Effector memory CD8-positive, alpha-beta T cell (primary cell): Measurements from ENCODE around the gene S100A7A.

Experiments used
- ATAC-seq: fragments of 150-1000 bp; cut with Tn5 transposase; replicated peaks from 2 replicates; pipeline ENCODE4 v1.10.0; 2021; ENCODE audit warnings: mild to moderate bottlenecking, moderate library complexity
- DNase-seq, 3 experiments: peaks; one replicate each; pipeline ENCODE4 v3.0.0; 2021
- H3K27ac Mint-ChIP-seq, 2 donors: one replicate each; pipeline ENCODE4 v1.8.0; 2022; ENCODE audit warnings: mild to moderate bottlenecking in 2 of 2, mixed read lengths in 2 of 2, moderate library complexity in 2 of 2
- H3K27me3 Mint-ChIP-seq, 2 donors: one replicate each; pipeline ENCODE4 v1.8.0; 2022; ENCODE audit warnings: mixed read lengths in 2 of 2
- H3K36me3 Mint-ChIP-seq: one replicate; pipeline ENCODE4 v1.8.0; 2022; ENCODE audit warnings: mild to moderate bottlenecking, moderate library complexity, mixed read lengths; ENCODE audit not compliant: insufficient read depth
- H3K4me1 Mint-ChIP-seq, 2 donors: one replicate each; pipeline ENCODE4 v1.8.0; 2022; ENCODE audit warnings: low read depth in 2 of 2, mixed read lengths in 2 of 2
- H3K4me3 Mint-ChIP-seq, 2 donors: one replicate each; pipeline ENCODE4 v1.8.0; 2022; ENCODE audit warnings: mild to moderate bottlenecking in 2 of 2, mixed read lengths in 2 of 2, moderate library complexity in 2 of 2
- H3K9me3 Mint-ChIP-seq, 2 donors: one replicate each; pipeline ENCODE4 v1.8.0; 2022; ENCODE audit warnings: mixed read lengths in 2 of 2

S100A7A gene

GRCh38 chr1:153389401-153389800 lies 26.9 kb upstream of the S100A7A start:
- Mint-ChIP-seq H3K4me1 (no peaks in the 10 kb centered on the region), H3K27me3 (peaks cover 54 to 60% of the 10 kb centered on the region in 2 donors), H3K9me3 (no peaks in the 10 kb centered on the region), H3K36me3 (no peaks in the 10 kb centered on the region), H3K27ac (no peak overlapping the region), H3K4me3 (no peak overlapping the region)
- DNase-seq (no peak), ATAC-seq (no peak)

- Mint-ChIP-seq H3K4me3 (no peak overlapping the region), H3K27ac (no peak overlapping the region), H3K36me3 (no peaks in the 10 kb centered on the region), H3K4me1 (no peaks in the 10 kb centered on the region), H3K9me3 (no peaks in the 10 kb centered on the region), H3K27me3 (peaks cover 56 to 68% of the 10 kb centered on the region in 2 donors)
- no peak for ATAC-seq
- no peak for DNase-seq
Measured at GRCh38 chr1:153389973-153390879, 26.1 kb upstream of the S100A7A start.

- ATAC-seq (no peak), DNase-seq (no peak)
- Mint-ChIP-seq H3K9me3 (no peaks in the 10 kb centered on the region), H3K4me3 (no peak within 1 kb of the TSS), H3K36me3 (no peaks in the 10 kb centered on the region), H3K27ac (no peak within 1 kb of the TSS), H3K4me1 (no peaks in the 10 kb centered on the region), H3K27me3 (peaks cover 65 to 77% of the 10 kb centered on the region in 2 donors)
Measured at GRCh38 chr1:153390938-153391710, 25.2 kb upstream of the S100A7A start, which contains the start of gene S100A8. TSS of gene S100A8 (minus strand) at chr1:153391073. CDS start at chr1:153390535, 538 bp downstream.

- peaks cover 62 to 83% of the 10 kb centered on the region in 2 donors for H3K27me3 Mint-ChIP-seq
- H3K36me3 Mint-ChIP-seq, result no peaks in the 10 kb centered on the region
- no peak overlapping the region for H3K4me3 Mint-ChIP-seq
- DNase-seq, result no peak
- H3K27ac Mint-ChIP-seq, result no peak overlapping the region
- no peaks in the 10 kb centered on the region for H3K9me3 Mint-ChIP-seq
- no peak for ATAC-seq
- no peaks in the 10 kb centered on the region for H3K4me1 Mint-ChIP-seq
Measured at GRCh38 chr1:153392258-153392657, 24.1 kb upstream of the S100A7A start.

DNA sequence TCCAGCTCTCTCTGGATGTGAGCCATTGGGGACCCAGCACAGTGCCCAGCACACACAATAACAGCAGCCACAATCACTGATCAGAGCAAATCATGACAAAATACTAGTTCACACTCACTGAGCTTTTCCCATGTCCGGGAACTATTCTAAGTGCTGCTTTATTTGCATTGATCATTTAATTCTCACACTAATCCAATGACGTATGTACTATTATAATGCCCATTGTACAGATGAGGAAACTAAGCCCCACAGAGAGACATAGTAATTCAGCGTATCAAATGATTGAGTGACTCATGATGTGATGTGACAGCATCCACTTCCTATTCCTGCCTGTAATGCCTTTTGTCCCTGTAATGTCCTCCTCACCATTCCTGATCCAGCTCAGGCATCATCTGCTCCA lies 23.5 kb upstream of the S100A7A start:
- ATAC-seq (no peak), DNase-seq (no peak)
- Mint-ChIP-seq H3K27ac (no peak overlapping the region), H3K4me3 (no peak overlapping the region), H3K9me3 (no peaks in the 10 kb centered on the region), H3K27me3 (peaks cover 65 to 83% of the 10 kb centered on the region in 2 donors), H3K36me3 (no peaks in the 10 kb centered on the region), H3K4me1 (no peaks in the 10 kb centered on the region)

- H3K36me3 Mint-ChIP-seq, result no peaks in the 10 kb centered on the region
- peaks cover 65 to 88% of the 10 kb centered on the region in 2 donors for H3K27me3 Mint-ChIP-seq
- DNase-seq, result no peak
- H3K4me3 Mint-ChIP-seq, result no peak overlapping the region
- no peak for ATAC-seq
- H3K27ac Mint-ChIP-seq, result no peak overlapping the region
- no peaks in the 10 kb centered on the region for H3K4me1 Mint-ChIP-seq
- no peaks in the 10 kb centered on the region for H3K9me3 Mint-ChIP-seq
Measured at GRCh38 chr1:153393926-153394325, 22.4 kb upstream of the S100A7A start.

DNA sequence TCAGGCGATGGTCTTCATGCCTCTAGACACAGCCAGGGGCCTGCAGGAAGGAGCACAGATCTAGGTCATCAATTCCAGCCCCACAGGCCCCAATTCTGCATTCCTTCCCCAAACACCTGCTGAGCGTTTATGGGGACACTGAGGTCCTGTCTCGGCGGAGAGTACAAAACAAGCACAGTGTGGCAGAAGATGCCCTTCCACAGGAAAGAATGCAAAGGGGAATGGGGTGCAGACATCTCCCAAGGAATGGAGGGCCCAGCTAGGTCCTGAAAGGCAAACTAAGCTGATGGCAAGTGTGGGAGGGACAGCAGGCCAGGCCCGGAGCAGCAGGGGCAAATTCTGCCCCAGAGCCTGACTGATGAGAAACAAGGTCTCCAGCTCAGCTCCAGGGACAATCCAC lies 21.9 kb upstream of the S100A7A start:
- H3K4me3 Mint-ChIP-seq, result no peak overlapping the region
- H3K27me3 Mint-ChIP-seq, result peaks cover 61 to 92% of the 10 kb centered on the region in 2 donors
- H3K4me1 Mint-ChIP-seq, result no peaks in the 10 kb centered on the region

GRCh38 chr1:153395136-153395685 lies 21.1 kb upstream of the S100A7A start:
- Mint-ChIP-seq H3K4me3 (no peak overlapping the region), H3K4me1 (no peaks in the 10 kb centered on the region), H3K27ac (no peak overlapping the region), H3K27me3 (peaks cover 53 to 95% of the 10 kb centered on the region in 2 donors), H3K36me3 (no peaks in the 10 kb centered on the region), H3K9me3 (no peaks in the 10 kb centered on the region)
- DNase-seq, result no peak
- no peak for ATAC-seq

More for the DNA sequence above, 21.9 kb upstream of the S100A7A start:
- no peaks in the 10 kb centered on the region for H3K9me3 Mint-ChIP-seq
- H3K36me3 Mint-ChIP-seq, result no peaks in the 10 kb centered on the region
- no peak overlapping the region for H3K27ac Mint-ChIP-seq
- no peak for ATAC-seq
- DNase-seq, result no peak

- Mint-ChIP-seq H3K27ac (no peak overlapping the region), H3K9me3 (no peaks in the 10 kb centered on the region), H3K27me3 (peaks cover 51 to 91% of the 10 kb centered on the region in 2 donors), H3K4me3 (no peak overlapping the region), H3K36me3 (no peaks in the 10 kb centered on the region), H3K4me1 (no peaks in the 10 kb centered on the region)
- DNase-seq, result no peak
- no peak for ATAC-seq
Measured at GRCh38 chr1:153395776-153396175, 20.5 kb upstream of the S100A7A start.

- DNase-seq (no peak), ATAC-seq (no peak)
- no peaks in the 10 kb centered on the region for H3K4me1 Mint-ChIP-seq
- H3K36me3 Mint-ChIP-seq, result no peaks in the 10 kb centered on the region
- no peak overlapping the region for H3K27ac Mint-ChIP-seq
- H3K27me3 Mint-ChIP-seq, result peaks cover 51 to 84% of the 10 kb centered on the region in 2 donors
- H3K9me3 Mint-ChIP-seq, result no peaks in the 10 kb centered on the region
- H3K4me3 Mint-ChIP-seq, result no peak overlapping the region
Measured at GRCh38 chr1:153396461-153396860, 19.9 kb upstream of the S100A7A start.

- DNase-seq (no peak), ATAC-seq (no peak)
- H3K9me3 Mint-ChIP-seq, result no peaks in the 10 kb centered on the region
- no peak overlapping the region for H3K4me3 Mint-ChIP-seq
- H3K36me3 Mint-ChIP-seq, result no peaks in the 10 kb centered on the region
- H3K4me1 Mint-ChIP-seq, result no peaks in the 10 kb centered on the region
- H3K27ac Mint-ChIP-seq, result no peak overlapping the region
- peaks cover 51 to 82% of the 10 kb centered on the region in 2 donors for H3K27me3 Mint-ChIP-seq
Measured at GRCh38 chr1:153397051-153397923, 19.0 kb upstream of the S100A7A start.

DNA sequence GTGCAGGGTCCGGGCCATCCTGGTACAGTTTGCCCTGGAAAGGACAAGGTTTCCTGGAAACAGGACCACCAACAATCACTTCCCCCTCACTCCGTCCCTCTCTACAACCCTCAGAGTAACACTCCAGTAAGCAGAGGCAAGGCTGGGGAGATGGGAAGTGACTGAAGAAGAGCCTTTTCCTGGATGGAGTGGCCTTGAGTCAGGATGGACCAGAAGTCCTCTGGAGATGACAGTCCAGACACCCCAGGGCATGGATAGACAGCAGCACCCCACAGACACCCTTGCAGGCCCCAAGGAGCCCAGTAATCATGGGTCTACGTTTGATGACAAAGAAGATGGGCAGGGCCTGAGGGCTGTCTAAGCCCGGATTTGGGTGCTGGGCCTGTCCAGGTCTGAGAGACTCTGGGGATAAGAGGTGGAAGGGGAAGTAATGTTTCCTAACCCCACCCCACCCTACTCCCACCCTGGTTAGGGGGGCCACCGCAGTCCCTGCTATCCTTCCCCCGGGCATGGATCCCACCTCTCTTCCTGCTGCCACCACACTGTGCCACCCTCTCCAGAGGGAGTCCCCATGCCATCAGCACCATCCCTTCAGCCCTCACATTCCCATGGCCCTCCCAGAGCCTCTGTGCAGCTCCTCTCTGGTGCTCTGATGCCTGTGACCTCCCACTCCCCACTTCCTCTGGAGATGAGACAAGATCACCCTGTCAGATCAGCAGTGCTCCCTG lies 18.2 kb upstream of the S100A7A start:
- Mint-ChIP-seq H3K27ac (no peak overlapping the region), H3K27me3 (peaks cover 44 to 77% of the 10 kb centered on the region in 2 donors), H3K4me3 (no peak overlapping the region), H3K9me3 (no peaks in the 10 kb centered on the region), H3K4me1 (no peaks in the 10 kb centered on the region), H3K36me3 (no peaks in the 10 kb centered on the region)
- DNase-seq, result no peak
- no peak for ATAC-seq
